ENCODE data around the gene FOXM1. TPM values are rescaled to one million over a fixed set of nuclear protein-coding genes. Genes with fewer than 3 reads are reported as not detected.

The FOXM1 gene
- 0.51 TPM for total RNA-seq
- long read RNA-seq: 0 reads

- peak; percentile 97 for DNase-seq (ENCODE audit: low spot score)
Measured at GRCh38 chr12:2877047-2877952, at the start of gene FOXM1, which contains the start of gene RHNO1. Gene FOXM1, minus strand, starts transcription at chr12:2877174. Its CDS starts 2,696 bp downstream, at chr12:2874478. Gene RHNO1, plus strand, starts transcription at chr12:2877223. Its CDS starts 8,144 bp downstream, at chr12:2885367.

- peak; percentile 35 for DNase-seq (ENCODE audit: low spot score)
Measured at GRCh38 chr12:2925322-2925995, 48.5 kb upstream of the FOXM1 start.

- no peak for DNase-seq (ENCODE audit: low spot score)
Measured at GRCh38 chr12:2924019-2924418, 47.0 kb upstream of the FOXM1 start.

GRCh38 chr12:2923057-2923456 lies 46.1 kb upstream of the FOXM1 start:
- DNase-seq (ENCODE audit: low spot score): no peak

GRCh38 chr12:2922329-2922728 lies 45.4 kb upstream of the FOXM1 start:
- DNase-seq (ENCODE audit: low spot score): no peak

GRCh38 chr12:2919249-2919648 lies 42.3 kb upstream of the FOXM1 start:
- no peak for DNase-seq (ENCODE audit: low spot score)

GRCh38 chr12:2912216-2912575 lies 35.2 kb upstream of the FOXM1 start:
- no peak for DNase-seq (ENCODE audit: low spot score)

- no peak for DNase-seq (ENCODE audit: low spot score)
Measured at GRCh38 chr12:2904260-2904659, 27.3 kb upstream of the FOXM1 start.

- no peak for DNase-seq (ENCODE audit: low spot score)
Measured at GRCh38 chr12:2902272-2902880, 25.4 kb upstream of the FOXM1 start.

GRCh38 chr12:2900642-2901041 lies 23.7 kb upstream of the FOXM1 start:
- DNase-seq (ENCODE audit: low spot score): no peak

- DNase-seq (ENCODE audit: low spot score): no peak
Measured at GRCh38 chr12:2897418-2897817, 20.4 kb upstream of the FOXM1 start.

- DNase-seq (ENCODE audit: low spot score): no peak
Measured at GRCh38 chr12:2895511-2895910, 18.5 kb upstream of the FOXM1 start.

- no peak for DNase-seq (ENCODE audit: low spot score)
Measured at GRCh38 chr12:2895051-2895451, 18.1 kb upstream of the FOXM1 start.

GRCh38 chr12:2893007-2893406 lies 16.0 kb upstream of the FOXM1 start:
- DNase-seq (ENCODE audit: low spot score): no peak

GRCh38 chr12:2892246-2892645 lies 15.3 kb upstream of the FOXM1 start:
- DNase-seq (ENCODE audit: low spot score): no peak

GRCh38 chr12:2891240-2892053 lies 14.5 kb upstream of the FOXM1 start:
- peak; percentile 92 for DNase-seq (ENCODE audit: low spot score)

- peak; percentile 100 for DNase-seq (ENCODE audit: low spot score)
Measured at GRCh38 chr12:2890388-2891239, 13.6 kb upstream of the FOXM1 start, which contains the start of gene TULP3. Gene TULP3, plus strand, starts transcription at chr12:2890891. Its CDS starts 57 bp downstream, at chr12:2890948.

GRCh38 chr12:2890001-2890387 lies 13.0 kb upstream of the FOXM1 start:
- DNase-seq (ENCODE audit: low spot score): no peak

- no peak for DNase-seq (ENCODE audit: low spot score)
Measured at GRCh38 chr12:2886768-2887450, 9.9 kb upstream of the FOXM1 start.

All from mesenteric fat pad (tissue), 1 donor.